GM20431 (cell line): Measurements from ENCODE around the gene KIRREL1.

ENCODE experiments used
- in situ Hi-C: fragments of 300-500 bp; cut with MseI, MboI; formaldehyde crosslinking; loops from one replicate; pipeline ENCODE4 v1.15.0; 2020; ENCODE audit warnings: low sequenced_read_pairs; ENCODE audit not compliant: unreplicated experiment

KIRREL1 gene

DNA sequence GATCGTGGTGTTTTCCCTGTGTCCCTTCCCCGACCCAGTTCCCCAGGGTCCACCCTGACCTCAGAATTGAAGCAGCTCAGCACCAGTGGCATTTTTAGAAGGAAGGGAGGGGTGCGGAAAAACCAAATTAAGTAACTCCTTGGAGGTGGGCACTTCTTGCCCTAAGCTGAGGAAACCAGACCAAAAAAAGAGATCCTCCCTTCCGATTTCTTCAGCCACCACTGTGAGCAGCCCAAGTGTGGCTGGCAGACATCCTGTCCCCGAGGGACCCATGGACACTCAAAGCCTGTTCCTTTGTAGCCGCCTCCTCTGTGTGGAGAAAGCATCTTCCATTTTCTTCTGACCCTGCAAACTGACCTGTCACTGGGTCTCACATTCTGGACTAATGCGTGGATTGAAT, 31.3 kb downstream of the KIRREL1 start:
- in situ Hi-C loops = no loop called here

DNA sequence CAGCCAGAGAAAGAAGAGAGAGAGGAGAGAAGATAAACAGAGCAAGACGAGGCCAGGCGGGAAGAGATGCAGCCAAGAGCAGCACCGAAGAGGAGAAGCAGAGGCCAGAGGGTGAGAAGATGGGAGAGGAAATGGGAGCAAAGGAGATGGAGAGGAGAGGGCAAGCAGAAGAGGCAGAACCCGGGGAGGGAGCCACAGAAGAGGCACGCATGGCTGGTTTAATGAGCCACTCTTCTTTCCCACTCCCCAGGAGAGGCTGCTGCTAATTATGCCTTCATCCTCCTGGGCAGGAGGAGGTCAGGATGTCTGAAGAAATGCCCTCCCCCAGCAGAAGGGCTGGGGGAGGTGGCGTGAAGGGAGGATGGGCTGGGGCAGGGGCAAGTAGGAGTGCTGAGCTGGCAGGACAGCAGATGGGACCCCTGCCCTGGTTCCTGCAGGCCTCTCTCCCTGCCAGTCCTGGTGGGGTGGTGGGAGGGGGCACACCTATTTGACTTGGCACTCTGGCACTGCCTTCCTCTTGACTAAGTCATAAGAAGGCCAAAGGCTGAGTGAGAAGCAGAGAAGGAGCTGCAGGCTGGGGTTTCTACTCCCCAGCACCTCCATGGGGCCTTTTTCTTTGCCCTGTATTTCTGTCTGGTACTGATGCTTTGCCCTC, 32.3 kb downstream of the KIRREL1 start:
- in situ Hi-C loops = no loop called here

DNA sequence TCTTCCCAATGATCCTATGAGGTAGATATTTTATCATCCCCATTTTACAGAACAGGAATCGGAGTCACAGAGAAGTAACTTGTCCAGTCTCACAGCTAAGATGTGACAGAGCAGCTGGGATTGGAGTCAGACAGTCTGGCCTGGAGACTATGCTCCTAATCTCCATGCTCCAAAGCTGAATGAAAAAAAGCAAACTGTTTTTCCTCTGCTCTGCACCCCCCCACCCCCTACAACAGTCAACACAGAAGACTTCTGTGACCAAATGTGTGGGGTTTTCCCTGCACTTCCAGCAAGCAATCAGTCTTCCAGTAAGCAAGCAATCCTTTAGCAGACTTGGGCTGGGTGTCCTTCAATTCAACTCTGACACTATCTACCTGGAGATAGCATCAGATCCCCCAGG, 33.2 kb downstream of the KIRREL1 start:
- in situ Hi-C loops = no loop called here

DNA sequence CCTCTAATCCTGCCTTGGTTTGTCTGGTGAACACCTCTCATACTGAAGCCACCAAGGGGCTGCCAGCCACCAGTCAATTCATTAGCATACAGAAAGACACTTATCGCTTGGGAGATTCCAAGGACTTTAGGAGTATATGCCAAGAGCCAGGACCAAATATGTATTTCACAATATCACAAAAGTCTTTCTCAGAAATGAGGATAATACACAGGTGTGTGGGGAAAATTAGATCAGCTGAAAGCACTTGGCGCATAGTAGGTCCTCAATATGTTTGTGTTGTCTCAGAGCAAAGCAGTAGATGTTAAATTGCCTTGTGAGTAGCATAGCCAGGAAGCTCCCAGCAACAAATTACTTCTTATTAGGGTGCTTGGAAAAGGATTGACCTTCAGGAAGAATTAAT, 34.1 kb downstream of the KIRREL1 start:
- in situ Hi-C loops = no loop called here

DNA sequence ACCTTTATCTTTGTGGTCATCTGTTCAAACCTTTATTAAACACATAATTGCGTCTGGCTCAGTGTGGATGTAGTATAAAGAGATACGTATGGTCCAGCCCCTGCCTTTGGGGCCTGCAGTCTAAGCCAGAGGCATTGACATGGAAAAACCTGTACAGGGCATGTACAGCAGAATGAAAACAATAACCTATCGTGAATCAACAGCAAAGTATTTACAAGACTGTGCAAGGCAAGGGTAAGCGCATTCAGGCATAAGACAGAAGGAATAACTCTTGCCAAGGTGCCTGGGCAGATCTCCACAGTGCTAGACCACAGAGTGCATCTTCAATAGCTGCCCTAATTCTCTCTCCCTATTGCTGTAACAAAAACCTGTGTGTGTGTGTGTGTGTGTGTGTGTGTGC, 35.5 kb downstream of the KIRREL1 start:
- in situ Hi-C loops = no loop called here

DNA sequence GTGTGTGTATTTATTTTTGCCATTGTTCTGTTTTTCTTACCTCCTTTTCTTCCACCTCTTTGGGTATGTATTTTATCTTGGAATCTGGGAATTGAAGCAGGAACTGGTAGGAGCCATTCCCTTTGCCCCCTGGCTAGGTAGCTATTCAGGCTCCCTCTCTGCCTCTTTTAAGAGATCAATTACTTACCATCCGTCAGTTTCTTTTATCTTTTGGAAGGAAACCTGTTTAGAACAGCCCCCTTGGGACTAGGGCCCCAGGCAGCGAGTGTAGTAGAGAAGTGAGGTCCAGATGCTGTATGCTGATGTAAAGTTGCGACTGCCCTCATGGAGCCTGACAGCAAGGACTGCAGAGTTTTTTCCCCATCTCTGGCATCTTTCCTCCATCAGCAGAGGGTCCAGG, 41.6 kb downstream of the KIRREL1 start:
- in situ Hi-C loops = no loop called here

DNA sequence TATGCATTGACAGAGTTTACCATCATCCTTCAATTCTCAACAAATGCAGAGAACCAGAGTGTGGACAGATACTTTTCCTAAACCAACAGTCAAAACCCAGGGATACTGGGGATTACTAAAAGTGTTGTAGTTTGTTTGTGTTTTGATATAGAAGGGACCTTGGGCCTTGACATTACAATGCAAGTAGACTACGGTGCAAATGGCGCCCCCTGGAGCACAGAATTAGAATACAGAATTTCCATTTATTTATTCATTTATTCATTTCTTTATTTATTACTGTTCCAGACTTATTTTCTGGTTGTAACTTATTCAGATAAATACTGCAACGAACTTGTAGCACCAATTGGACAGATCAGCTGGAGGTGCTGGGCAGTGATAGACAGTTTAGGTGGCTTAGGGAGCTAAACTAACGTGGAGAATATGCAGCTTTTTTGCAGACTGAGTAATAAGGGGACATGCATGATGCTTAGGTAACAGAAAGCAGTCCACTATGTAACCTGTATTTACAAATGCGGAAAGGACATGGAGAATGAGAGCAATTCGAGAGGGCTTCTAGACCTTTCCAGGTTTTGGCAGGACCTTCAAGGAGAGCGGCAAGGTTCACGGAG, 42.6 kb downstream of the KIRREL1 start:
- in situ Hi-C loops = no loop called here

DNA sequence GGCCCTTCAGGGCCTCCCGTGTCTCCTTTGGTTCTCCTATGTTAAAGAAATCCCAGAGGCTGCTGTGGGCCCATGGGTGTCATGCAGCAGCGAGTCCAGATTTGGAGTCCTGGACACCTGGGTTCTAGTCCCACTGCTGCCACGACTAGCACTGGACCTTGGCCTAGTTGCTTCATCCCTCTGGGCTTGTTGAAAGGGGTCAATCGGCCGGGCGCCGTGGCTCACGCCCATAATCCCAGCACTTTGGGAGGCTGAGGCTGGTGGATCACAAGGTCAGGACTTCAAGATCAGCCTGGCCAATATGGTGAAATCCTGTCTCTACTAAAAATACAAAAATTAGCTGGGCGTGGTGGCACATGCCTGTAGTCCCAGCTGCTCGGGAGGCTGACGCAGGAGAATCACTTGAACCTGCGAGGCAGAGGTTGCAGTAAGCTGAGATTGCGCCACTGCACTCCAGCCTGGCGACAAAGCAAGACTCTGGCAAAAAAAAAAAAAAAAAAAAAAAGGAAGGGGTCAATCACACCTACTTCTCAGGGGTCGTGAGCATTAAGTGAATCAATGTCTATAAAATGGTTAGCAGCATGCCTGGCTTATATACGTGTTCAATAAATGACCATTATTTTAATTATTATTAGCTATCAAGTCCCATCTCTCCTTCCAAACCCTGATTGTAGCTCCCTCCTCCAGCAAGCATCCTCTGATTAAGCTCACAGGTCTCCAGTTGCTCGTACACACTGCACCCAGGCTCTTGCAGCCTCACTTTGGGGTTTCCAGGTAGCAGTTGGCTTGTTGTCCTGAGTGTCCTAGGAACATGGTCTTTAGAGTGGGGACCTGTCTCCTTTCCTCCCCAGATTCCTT, 43.8 kb downstream of the KIRREL1 start:
- in situ Hi-C loops = no loop called here

DNA sequence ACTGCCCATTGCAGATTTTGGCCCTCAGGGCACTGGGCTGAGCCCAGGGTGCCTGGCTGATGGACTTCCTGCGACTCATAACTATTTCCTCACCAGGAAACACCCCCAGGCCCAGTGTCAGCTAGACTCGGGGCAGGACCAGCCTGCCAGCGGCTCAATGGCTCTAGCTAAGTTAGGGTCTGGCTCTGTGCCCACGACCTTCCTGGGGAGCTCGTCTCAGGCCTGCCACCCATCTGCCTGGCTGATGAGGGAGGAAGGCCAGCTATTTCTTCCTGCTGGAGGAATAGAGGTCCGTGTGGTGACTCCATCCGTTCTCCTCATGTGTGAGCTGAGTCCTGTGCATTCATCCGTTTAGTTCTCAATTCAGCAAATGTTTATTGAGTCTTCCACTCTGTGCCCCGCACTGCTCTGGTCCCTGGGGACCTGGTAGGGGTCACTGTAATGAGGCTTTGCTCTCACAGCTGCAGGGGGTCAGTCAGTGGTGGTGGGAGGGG, 44.5 kb downstream of the KIRREL1 start:
- in situ Hi-C loops = no loop called here

DNA sequence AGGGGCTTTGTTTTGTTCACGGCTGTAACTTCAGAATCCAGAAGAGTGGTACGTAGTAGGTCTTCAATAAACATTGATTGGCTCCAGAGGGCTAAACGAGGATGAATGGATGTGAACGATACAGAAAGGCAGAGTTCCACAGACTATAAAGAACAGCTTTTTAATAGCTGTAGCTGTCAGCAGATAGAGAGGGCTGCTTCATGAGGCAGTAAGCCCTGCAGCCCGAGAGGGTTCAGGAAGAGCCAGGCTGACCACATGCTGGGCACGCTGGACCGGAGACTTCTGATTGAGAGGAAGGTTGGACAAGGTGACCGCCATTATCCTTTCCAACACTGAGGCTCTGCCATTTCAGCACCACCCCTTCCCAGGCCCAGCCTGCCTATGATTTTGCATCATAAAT, 45.3 kb downstream of the KIRREL1 start:
- in situ Hi-C loops = no loop called here

DNA sequence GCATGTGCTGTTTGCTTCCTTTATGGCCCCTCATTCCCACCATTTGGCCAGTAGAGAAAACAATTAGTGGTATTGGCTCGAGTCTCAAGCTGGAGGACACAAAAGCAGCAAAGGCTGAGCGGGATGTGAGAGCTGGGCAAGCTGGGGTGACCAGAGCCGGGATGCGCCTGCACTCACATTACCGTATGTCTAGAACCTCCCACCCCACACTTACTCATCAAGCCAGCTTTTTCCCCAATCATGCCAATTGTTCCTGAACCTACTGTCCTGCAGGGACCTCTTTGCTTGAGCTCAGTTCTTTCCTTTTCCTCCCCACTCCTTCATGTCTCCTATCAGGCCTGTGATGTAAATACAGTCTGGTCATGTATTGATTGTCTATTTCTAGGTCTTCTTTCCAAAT, 45.9 kb downstream of the KIRREL1 start:
- in situ Hi-C loops = no loop called here

DNA sequence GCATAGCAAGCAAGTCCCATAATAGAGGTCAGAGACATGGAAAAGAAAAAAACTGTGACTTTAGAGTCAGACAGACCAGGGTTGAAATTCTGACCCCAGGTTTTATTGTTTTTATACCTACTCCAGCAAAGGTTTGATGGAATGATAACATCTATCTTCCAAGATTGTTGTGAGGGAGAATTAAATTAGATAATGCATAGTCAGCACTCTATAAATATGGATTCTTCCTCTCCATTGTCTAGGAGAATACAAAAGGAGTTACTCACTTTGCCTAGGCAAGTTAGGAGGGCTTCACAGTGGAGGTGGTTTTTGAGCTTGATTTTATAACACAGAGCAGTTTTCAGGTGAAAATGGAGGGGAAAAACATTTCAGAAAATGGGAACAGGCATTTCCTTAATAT, 46.9 kb downstream of the KIRREL1 start:
- in situ Hi-C loops = no loop called here

DNA sequence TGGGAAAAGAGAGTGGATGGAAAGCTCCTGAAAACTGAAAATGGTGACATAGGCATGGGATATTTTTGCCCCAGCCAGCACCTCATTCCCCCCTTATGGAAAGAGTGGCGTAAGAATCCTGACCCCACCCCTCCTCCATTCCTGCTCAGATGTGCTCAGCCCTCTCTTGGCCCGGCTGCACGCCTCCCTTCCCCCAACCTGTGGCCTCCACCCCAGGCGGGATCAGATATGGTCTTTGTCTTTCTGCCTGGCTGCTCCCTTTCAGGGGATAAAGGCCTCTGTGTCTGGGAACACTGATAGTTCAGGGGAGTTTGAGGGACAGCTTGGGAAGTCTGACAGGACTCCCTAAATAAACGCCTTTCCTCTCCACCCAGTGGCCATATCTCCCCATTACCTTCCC, 49.8 kb downstream of the KIRREL1 start:
- in situ Hi-C loops = no loop called here

DNA sequence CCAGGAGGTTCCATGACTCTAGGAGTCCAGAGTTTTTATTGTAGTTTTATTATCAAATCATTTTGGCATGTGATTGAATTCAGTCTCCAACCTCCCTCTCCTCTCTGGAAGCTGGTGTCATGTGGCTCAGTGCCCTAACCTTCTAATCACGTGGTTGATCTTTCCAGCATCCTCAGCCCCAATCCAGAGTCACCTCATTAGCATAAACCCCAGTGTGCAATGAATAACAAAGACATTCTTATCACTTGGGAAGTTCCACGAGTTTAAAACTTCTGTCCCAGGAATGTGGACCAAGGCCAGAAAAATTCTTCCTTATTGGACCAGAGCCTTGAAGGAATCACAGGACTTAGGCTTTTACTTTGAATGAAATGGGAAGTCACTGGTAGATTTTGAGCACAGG, 52.2 kb downstream of the KIRREL1 start:
- in situ Hi-C loops = no loop called here

DNA sequence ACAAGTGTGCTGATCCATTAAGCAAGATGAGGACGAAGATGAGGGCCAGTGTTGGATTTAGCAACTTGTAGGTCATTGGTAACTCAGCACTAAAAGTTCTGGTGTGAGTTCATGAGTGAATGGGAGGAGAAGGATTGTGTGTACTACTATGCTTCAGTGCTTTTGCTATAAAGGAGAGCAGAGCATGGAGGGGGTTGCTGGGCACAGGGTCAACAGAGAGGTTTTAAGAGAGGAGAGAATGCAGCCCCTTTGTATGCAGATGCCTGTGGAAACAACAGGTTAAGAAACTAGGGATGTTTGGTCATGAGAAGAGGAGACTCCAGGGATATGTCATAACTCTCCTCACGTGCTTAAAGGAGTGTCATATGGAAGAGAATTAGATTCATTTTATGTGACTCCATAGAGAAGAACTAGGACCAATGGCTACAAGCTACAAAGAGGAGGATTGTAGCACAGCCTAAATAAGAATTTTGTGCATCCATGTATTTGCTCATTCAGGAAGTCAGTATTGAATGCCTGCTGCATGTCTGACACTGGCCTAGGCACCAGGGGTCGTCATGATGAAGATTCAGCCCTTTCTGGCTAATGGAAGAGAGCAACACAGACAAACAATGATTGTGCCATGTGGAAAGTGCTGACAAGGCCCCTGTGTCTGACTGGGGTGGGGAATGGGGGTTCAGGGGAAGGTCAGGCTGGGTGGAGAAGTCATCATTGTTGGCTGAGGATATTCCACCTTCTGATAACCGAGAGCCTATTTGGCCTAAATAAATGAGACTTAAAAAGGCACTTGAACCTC, 53.5 kb downstream of the KIRREL1 start:
- in situ Hi-C loops = no loop called here

DNA sequence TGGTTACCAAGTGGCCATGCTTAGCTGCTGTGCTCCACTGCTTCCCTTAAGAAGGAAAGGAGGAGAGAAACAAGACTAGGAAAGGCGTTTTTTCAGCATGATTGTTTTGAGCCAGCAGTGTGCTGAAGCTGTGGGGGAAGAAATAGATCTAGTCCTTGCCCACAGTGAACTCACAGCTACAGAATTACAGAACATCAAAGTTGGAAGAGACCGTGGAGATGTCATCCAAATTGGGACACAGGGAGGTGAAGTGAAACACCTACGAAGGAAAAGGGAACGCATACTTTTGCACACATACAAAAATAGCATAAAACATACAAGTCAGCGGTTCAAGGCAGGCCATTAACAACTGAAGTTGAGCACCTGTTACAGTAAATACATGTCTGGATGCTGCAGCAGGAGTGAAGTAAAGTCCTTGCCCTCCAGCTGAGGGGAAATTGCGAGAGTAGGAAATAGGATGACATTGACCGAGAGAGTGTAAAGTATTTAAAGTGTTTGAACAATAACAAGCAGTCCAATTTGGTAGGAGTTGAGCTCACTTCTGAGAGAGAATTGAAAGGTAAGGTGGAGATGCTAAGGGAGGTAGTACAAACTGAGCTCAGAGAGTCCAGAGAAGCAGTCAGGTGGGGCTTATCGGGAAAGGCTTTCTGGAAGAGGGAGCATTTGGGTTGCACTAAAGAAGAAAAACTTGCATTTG, 55.1 kb downstream of the KIRREL1 start:
- in situ Hi-C loops = no loop called here

DNA sequence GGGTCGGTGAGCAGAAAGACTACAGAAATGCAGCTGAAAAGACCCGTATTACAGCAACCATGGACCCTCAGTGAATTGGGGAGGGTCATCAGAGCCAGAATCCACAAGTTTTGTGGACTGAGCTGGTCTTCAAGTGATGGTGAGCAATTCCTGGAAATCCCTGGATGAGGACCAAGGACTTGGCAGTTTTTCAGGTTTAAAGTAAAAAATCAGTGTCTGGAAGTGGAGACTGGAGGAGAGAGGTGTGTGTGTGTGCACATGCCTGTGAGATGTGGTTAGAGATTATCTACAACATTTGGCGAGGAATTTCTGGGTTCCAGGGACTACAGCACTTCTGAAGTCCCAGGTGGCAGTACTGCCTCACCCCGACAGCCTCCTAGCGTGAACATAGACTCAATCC, 56.4 kb downstream of the KIRREL1 start:
- in situ Hi-C loops = no loop called here

DNA sequence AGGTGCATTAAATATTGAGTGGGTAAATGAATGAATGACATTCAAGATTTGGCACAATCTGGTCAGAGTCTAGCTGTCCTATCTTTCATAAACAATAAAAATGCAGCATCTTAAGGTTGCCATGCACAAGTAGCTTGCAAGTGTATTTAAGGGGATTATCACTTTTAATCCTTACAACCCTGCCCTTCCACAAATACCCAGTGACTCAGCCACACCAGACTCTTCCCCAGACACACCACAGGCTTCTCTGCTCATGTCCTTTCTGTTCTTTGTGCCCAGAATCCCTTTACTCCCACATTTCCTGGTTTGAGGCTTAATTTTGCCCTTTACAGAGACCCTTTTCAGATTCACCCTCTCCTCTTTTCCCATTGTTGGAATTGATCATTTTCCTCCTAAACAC, 59.8 kb downstream of the KIRREL1 start:
- in situ Hi-C loops = no loop called here

DNA sequence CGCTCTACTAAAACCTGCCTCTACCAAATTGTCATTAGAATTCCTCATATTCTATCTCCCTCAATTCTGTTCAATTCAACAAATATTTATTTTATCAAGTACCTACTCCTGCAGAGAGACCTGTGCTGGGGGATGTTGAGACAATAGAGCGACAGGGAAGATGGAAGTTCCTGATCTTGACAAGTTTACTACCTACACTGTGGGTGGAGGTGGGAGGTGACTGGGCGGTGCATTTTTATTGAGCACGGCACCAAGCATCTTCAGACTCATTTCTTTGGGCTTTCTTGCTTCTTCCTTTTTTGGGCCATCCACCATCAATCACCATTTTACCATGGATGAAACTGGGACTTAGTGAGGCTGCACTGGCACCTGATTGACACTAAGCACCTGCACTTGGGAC, 61.3 kb downstream of the KIRREL1 start:
- in situ Hi-C loops = no loop called here

DNA sequence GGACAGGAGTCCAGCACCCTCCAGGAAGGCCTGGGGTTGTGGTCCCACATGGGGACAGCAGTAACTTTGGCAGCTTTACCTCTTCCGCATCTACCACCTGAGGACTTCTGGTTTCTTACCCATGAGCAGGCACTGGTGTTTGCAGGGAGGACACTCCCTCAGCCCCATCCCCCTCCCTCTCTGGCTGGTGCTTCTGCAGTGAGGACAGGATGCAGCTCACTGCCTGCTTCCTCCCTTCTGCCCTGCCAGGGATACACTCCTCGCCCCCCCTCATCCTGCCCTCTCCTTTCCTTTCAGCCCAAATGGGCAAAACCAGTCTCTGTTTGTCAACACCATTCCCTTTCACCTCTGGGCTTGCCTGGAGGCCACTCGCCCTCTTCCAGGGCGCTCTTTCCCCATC, 62.4 kb downstream of the KIRREL1 start:
- in situ Hi-C loops = no loop called here
